Right cardiac atrium (tissue), 5 donors: ENCODE data around the gene ARPP21. TPM values are rescaled to one million over a fixed set of nuclear protein-coding genes. Genes with fewer than 3 reads are reported as not detected.

Experiments used
- ATAC-seq, 2 donors: fragments of 200-7000 bp; cut with Tn5 transposase; one replicate each; pipeline versions ENCODE4 v1.8.0 to v1.9.1; 2020; ENCODE audit warnings: moderate library complexity in 2 of 2, mild to moderate bottlenecking in 1 of 2
- DNase-seq, 3 donors: peaks; one replicate each; pipeline ENCODE4 v3.0.0-alpha.2; 2020
- H3K27ac ChIP-seq: one replicate; pipeline ENCODE4 v1.5.1; 2013; ENCODE audit warnings: mild to moderate bottlenecking, low read length, control low read depth, moderate library complexity
- H3K27me3 ChIP-seq: one replicate; pipeline ENCODE4 v1.6.1; 2013; ENCODE audit not compliant: control insufficient read depth, insufficient read depth
- H3K4me1 ChIP-seq: one replicate; pipeline ENCODE4 v1.6.1; 2013; ENCODE audit warnings: low read length; ENCODE audit not compliant: control insufficient read depth, insufficient read depth
- H3K4me3 ChIP-seq: one replicate; pipeline ENCODE4 v1.5.1; 2013; ENCODE audit warnings: low read length, control low read depth
- H3K9me3 ChIP-seq: one replicate; pipeline ENCODE4 v1.6.1; 2013; ENCODE audit warnings: low read length; ENCODE audit not compliant: control insufficient read depth
- WGBS: extraction: QIAGEN DNeasy Blood & Tissue Kit; methylation state at CpG from one replicate; pipeline ENCODE4 v1.1.7; 2013; 5-methylcytosine and 5-hydroxymethylcytosine counted together
- intact Hi-C, 4 donors: fragments of 100-400 bp; cut with DNase I; formaldehyde crosslinking; loops; one replicate each; pipeline versions ENCODE4 v1.11.0 to v1.14.0; 2022 to 2023
- polyA plus RNA-seq: library from polyadenylated mRNA; stranded (reverse); fragments of 200-250 nt; gene quantifications from one replicate; pipeline ENCODE4 v1.2.3, GENCODE V29; 2013
- total RNA-seq, 4 donors: library from RNA; stranded (reverse); fragmentation: NEBNext Ultra II Directional; extraction: Animal tissue kit (Norgen Biotek cat#: 25700); gene quantifications; one replicate each; pipeline ENCODE4 v1.2.1, GENCODE V29; 2021
- donor health status: healthy with polysubstance abuse.
- donor health status: DM: no; HTN: yes; CAD: no.
- donor health status: DM: no; HTN: no; CAD: no.
- donor health status: DM: no; HTN: yes; CAD: no; lungs with severe emphysema.
- donor health status: DM: yes; HTN: yes; CAD: no.

ARPP21 gene
- total and polyA plus RNA-seq, 5 donors: 0.11 to 0.35 (median 0.28) TPM; not detected in 1

GRCh38 chr3:35659768-35660167 is 20.4 kb downstream of the ARPP21 start:
- no peak for DNase-seq
- ATAC-seq: no peak
- H3K9me3 ChIP-seq: no peaks in the 10 kb centered on the region
- H3K27ac ChIP-seq: no peak overlapping the region
- H3K4me1 ChIP-seq: peaks cover 1% of the 10 kb centered on the region
- intact Hi-C loops: no loop called here
- no peak overlapping the region for H3K4me3 ChIP-seq
- H3K27me3 ChIP-seq: no peaks in the 10 kb centered on the region

DNA sequence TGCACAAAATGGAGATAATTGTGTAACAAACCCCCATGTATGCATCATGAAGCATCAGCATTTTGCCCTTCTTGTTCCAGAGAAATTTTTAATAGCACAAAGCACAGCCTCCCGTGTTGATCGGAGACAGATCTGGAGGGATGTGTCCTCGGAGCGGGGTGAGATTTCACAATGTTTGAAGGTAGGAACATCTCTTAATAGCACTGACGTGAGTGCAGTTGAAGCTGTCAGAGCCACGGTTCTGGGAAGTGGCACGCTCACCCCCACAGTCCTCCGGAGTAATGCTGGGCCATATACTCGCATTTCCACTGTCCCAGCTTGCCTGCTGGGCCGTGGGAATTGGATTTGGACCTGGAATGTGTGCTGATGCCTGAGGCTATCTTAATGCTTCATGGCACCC is 24.1 kb downstream of the ARPP21 start:
- Histone ChIP-seq H3K4me3 (no peak overlapping the region), H3K27me3 (no peaks in the 10 kb centered on the region), H3K27ac (peak overlapping the region; percentile 14), H3K9me3 (no peaks in the 10 kb centered on the region), H3K4me1 (peaks cover 1% of the 10 kb centered on the region)
- WGBS: 59% methylated on average over 10 of the region's 10 CpGs
- peak; percentile 85 to 90 for ATAC-seq
- intact Hi-C loops: no loop called here
- DNase-seq: peak; percentile 24 to 50 (median 29)

DNA sequence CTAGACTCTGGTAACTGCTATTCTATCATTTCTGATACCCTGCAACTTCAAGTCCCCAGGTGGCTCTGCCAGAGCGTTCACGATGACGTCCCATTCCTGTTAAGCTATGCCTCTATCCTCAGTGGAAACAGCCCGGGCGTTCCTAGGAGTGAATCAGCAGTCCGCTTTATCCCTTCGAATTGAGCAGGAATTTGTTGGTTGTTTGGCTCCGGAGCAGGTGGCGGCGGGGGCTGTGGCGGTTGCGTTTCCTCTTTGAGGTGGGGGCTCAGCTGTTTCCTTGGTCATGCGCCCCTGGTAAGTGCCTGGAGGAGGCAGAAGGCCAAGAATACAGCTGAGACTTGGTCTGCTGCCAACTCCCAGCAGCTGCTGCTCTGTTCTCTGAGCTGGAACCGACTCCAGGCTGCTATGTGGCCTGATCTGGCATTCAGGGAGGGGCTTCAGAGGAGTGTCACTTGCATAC is 25.2 kb downstream of the ARPP21 start:
- H3K4me1 ChIP-seq: peaks cover 1% of the 10 kb centered on the region
- no peaks in the 10 kb centered on the region for H3K9me3 ChIP-seq
- WGBS: 2% methylated on average over 14 of the region's 14 CpGs
- intact Hi-C loops: no loop called here
- DNase-seq (peak; percentile 54 to 82 (median 81)), ATAC-seq (peak; percentile 82 to 90)
- H3K4me3 ChIP-seq: no peak overlapping the region
- peak overlapping the region; percentile 16 for H3K27ac ChIP-seq
- H3K27me3 ChIP-seq: no peaks in the 10 kb centered on the region

GRCh38 chr3:35665390-35666055 is 26.2 kb downstream of the ARPP21 start:
- H3K4me1 ChIP-seq: peaks cover 1% of the 10 kb centered on the region
- 76% methylated on average over 3 of the region's 3 CpGs for WGBS
- H3K4me3 ChIP-seq: no peak overlapping the region
- no peaks in the 10 kb centered on the region for H3K9me3 ChIP-seq
- intact Hi-C loops: no loop called here
- H3K27me3 ChIP-seq: no peaks in the 10 kb centered on the region
- ATAC-seq (no peak), DNase-seq (no peak)
- H3K27ac ChIP-seq: no peak overlapping the region

DNA sequence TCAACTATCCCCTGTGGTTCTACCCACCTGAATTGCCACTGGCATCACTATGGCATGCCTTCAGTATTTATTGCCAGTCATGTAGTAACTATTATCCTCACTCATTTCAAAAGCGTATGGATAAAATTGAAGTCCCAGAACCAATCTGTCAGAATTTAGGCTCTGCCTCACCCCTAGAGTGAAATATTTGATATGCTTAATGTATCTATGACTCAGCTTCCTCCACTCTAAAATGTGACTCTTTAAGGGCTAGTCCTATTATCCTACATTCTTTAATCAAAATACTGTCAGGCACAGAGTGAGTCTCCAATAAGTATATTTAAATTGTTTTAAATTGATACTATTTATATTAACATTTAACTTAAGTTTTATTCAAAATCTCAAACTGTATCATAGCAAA is 27.6 kb downstream of the ARPP21 start:
- no peak overlapping the region for H3K4me3 ChIP-seq
- H3K27ac ChIP-seq: no peak overlapping the region
- no peaks in the 10 kb centered on the region for H3K27me3 ChIP-seq
- ATAC-seq (no peak), DNase-seq (no peak)
- WGBS: 94% methylated on average over 1 of the region's 1 CpG
- intact Hi-C loops: no loop called here
- H3K9me3 ChIP-seq: no peaks in the 10 kb centered on the region
- H3K4me1 ChIP-seq: peaks cover 1% of the 10 kb centered on the region

DNA sequence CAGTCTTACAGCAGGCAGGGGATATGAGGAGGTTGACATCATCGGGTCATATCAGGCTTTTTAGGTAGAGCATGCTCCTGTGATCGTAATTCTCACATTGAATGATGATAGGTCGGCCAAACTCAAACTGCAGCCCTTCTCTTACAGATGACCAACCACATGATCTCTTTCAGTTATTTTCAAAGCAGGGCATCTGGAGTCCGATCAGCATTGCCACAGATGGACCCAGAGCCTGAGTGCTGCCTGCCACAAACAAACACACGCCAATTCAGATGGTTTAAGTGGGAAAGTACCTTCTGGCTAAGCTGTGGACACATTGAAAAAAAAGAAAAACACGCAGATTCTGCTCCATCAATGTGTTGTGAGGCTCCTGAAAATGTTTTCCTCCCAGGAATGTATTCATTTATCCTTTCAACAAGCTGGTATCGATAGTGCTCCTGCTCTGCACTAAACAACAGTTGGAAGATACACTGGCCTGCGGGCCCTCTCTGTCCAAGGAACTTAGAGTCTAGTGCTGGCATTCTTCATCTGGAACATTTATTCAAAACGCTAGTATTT is 31.2 kb downstream of the ARPP21 start:
- Histone ChIP-seq H3K9me3 (no peaks in the 10 kb centered on the region), H3K27ac (no peak overlapping the region), H3K4me3 (no peak overlapping the region), H3K4me1 (no peaks in the 10 kb centered on the region), H3K27me3 (no peaks in the 10 kb centered on the region)
- ATAC-seq: no peak
- no peak for DNase-seq
- 85% methylated on average over 9 of the region's 9 CpGs for WGBS
- intact Hi-C loops: no loop called here

DNA sequence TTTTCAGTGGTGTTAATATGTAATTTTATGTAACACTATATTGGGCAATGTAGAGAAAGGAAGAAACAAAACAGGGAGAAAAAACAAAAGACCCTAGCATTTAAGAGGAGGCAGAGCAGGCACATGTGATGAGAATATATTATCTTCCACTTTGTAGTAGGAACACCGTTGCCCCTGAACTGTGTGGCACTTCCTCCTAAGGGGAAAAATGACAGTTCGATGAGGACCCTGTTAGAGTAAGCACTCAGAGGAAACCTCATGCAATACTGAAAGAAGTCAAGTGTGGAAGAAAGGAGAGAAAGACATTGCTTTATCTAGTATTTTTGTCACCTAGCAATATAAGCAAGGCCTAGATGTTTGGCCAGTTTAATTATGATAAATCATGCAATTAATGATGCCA is 32.2 kb downstream of the ARPP21 start:
- no peaks in the 10 kb centered on the region for H3K9me3 ChIP-seq
- WGBS: 61% methylated on average over 2 of the region's 2 CpGs
- no peaks in the 10 kb centered on the region for H3K27me3 ChIP-seq
- H3K4me1 ChIP-seq: no peaks in the 10 kb centered on the region
- H3K4me3 ChIP-seq: no peak overlapping the region
- ATAC-seq: no peak
- DNase-seq: no peak
- intact Hi-C loops: no loop called here
- H3K27ac ChIP-seq: no peak overlapping the region

DNA sequence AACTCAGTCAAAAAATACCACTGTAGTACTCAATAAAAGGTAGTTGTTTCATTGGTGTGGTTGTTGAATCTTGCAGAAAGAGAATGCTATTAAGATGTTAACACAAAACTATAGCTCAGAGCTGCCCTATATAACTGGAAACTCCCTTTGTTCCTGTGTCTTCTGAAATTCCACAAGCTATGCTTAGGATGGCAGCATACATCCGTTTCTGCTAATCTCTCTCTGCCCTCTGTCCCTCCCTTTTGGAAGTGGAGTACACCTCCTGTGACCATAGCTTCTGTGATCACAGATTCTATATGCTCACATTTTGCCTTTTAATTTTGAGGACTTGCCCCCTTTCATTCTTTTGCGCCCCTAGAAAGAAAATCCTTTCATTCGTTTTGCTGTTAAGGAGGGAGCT is 33.7 kb downstream of the ARPP21 start:
- no peak overlapping the region for H3K4me3 ChIP-seq
- ATAC-seq (no peak), DNase-seq (no peak)
- H3K4me1 ChIP-seq: no peaks in the 10 kb centered on the region
- H3K27me3 ChIP-seq: no peaks in the 10 kb centered on the region
- no peak overlapping the region for H3K27ac ChIP-seq
- intact Hi-C loops: no loop called here
- 73% methylated on average over 3 of the region's 3 CpGs for WGBS
- H3K9me3 ChIP-seq: no peaks in the 10 kb centered on the region

- Histone ChIP-seq H3K9me3 (no peaks in the 10 kb centered on the region), H3K4me3 (no peak overlapping the region), H3K27ac (no peak overlapping the region), H3K4me1 (no peaks in the 10 kb centered on the region), H3K27me3 (no peaks in the 10 kb centered on the region)
- WGBS: 81% methylated on average over 5 of the region's 5 CpGs
- ATAC-seq: no peak
- no peak for DNase-seq
- intact Hi-C loops: no loop called here
Measured at GRCh38 chr3:35674451-35675109, 35.3 kb downstream of the ARPP21 start.

DNA sequence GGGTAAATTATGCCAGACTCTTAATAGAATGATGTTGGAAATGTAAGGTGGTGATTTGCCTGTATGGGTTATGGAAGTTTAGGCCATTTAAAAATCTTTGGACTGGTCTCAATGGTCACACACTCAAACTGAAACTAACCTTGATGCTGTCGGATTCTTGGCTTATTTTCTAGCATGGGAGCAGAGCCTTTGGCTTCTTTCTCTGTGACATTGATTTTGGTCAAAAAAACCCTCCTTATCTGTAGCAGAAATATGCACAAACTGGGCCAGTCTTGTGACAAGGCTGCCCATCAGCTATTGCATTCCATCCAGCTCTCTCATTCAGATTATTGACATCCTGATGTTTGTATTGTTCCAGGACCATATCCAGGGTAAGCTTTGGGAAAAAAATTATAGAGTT is 35.9 kb downstream of the ARPP21 start:
- 45% methylated on average over 1 of the region's 1 CpG for WGBS
- ATAC-seq (no peak), DNase-seq (no peak)
- Histone ChIP-seq H3K9me3 (no peaks in the 10 kb centered on the region), H3K27ac (no peak overlapping the region), H3K27me3 (no peaks in the 10 kb centered on the region), H3K4me1 (no peaks in the 10 kb centered on the region), H3K4me3 (no peak overlapping the region)
- intact Hi-C loops: no loop called here

- no peaks in the 10 kb centered on the region for H3K9me3 ChIP-seq
- DNase-seq (no peak), ATAC-seq (no peak)
- H3K27me3 ChIP-seq: no peaks in the 10 kb centered on the region
- H3K4me3 ChIP-seq: no peak overlapping the region
- no peak overlapping the region for H3K27ac ChIP-seq
- no peaks in the 10 kb centered on the region for H3K4me1 ChIP-seq
- WGBS: 81% methylated on average over 1 of the region's 1 CpG
- intact Hi-C loops: no loop called here
Measured at GRCh38 chr3:35675621-35676020, 36.3 kb downstream of the ARPP21 start.
